ENCODE data around the gene CNTN1. TPM values are rescaled to one million over a fixed set of nuclear protein-coding genes. Genes with fewer than 3 reads are reported as not detected.

CNTN1 gene
- total and polyA plus RNA-seq, 2 of the 4 experiments (the other 2 are of a cell fraction) = 0.10 to 0.18 TPM

DNA sequence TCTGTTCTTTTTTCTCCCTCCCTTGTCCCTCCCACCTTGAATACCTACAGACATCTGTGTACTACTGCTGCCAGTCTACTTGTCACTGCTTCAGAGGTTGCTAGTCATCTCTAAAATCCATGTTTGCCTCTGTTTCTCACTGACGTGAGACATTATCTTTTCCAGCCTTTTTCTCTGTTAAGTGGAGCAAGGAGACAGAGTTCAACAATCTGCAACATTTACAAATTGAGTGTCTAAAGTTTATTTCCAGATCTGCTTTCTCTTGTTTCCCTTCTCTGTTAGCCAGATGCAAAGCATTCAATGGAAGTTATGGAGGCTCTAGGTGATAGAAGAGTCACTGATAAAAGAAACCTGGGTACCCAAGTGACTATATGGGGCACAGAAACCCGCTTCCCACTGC lies 47.5 kb upstream of the CNTN1 start:
- Histone ChIP-seq H2BK5ac (ENCODE audit: low read depth, low read length, poor library complexity, severe bottlenecking) (no peak overlapping the region), H3K36me3 (ENCODE audit: control insufficient read depth, insufficient read depth, low read length) (no peaks in the 10 kb centered on the region), H2BK20ac (ENCODE audit: low read depth, low read length) (no peak overlapping the region), H2AFZ (replicated peaks; ENCODE audit: low read length, poor library complexity) (no peak overlapping the region), H3K27me3 (ENCODE audit: control insufficient read depth, insufficient read depth, low read length) (no peaks in the 10 kb centered on the region), H2BK15ac (ENCODE audit: low read depth, low read length) (no peak overlapping the region), H3K4me1 (ENCODE audit: control insufficient read depth, insufficient read depth, low read length) (no peaks in the 10 kb centered on the region), H3K4ac (ENCODE audit: low read depth, low read length) (no peak overlapping the region), H4K5ac (ENCODE audit: low read depth, low read length) (no peak overlapping the region), H2AK9ac (replicated peaks; ENCODE audit: low read depth, low read length, poor library complexity) (no peak overlapping the region), H3K27ac (ENCODE audit: insufficient read depth, low read length) (no peak overlapping the region), H3K79me1 (ENCODE audit: low read depth in 1 of 2, low read length in 2 of 2) (no peaks in the 10 kb centered on the region), H3K9me3 (ENCODE audit: control insufficient read depth, insufficient read depth, low read length) (peaks cover 2% of the 10 kb centered on the region; the same call in 1 of the 2 replicates), H3K9ac (ENCODE audit: low read depth, low read length) (no peak overlapping the region), H3K23ac (ENCODE audit: low read depth, low read length) (no peak overlapping the region), H3K4me2 (ENCODE audit: low read depth, low read length) (no peak overlapping the region), H4K91ac (ENCODE audit: insufficient read depth, low read depth, low read length) (no peak overlapping the region), H3K4me3 (ENCODE audit: insufficient read depth, low read depth, low read length) (no peak overlapping the region), H3K18ac (ENCODE audit: low read depth, low read length) (no peak overlapping the region), H4K20me1 (ENCODE audit: insufficient read depth, low read length) (no peaks in the 10 kb centered on the region), H2BK120ac (ENCODE audit: low read depth, low read length) (no peak overlapping the region), H3K9me1 (ENCODE audit: insufficient read depth, low read length) (no peaks in the 10 kb centered on the region), H3K14ac (replicated peaks; ENCODE audit: low read depth, low read length) (no peak overlapping the region), H3K56ac (ENCODE audit: extremely low read depth, insufficient read depth, low read length) (no peak overlapping the region), H2AK5ac (ENCODE audit: low read depth, low read length) (no peak overlapping the region), H4K8ac (ENCODE audit: low read depth in 2 of 2, low read length in 2 of 2) (no peak overlapping the region)
- TF ChIP-seq, protein P1, sequence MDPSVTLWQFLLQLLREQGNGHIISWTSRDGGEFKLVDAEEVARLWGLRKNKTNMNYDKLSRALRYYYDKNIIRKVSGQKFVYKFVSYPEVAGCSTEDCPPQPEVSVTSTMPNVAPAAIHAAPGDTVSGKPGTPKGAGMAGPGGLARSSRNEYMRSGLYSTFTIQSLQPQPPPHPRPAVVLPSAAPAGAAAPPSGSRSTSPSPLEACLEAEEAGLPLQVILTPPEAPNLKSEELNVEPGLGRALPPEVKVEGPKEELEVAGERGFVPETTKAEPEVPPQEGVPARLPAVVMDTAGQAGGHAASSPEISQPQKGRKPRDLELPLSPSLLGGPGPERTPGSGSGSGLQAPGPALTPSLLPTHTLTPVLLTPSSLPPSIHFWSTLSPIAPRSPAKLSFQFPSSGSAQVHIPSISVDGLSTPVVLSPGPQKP (IDR thresholded peaks at IDR 0.05; ENCODE audit: borderline replicate concordance, low read depth, low read length) = no peak
- TF ChIP-seq RFX5 (IDR thresholded peaks at IDR 0.05; ENCODE audit: low read depth, low read length) = no peak
- TF ChIP-seq, protein P2, sequence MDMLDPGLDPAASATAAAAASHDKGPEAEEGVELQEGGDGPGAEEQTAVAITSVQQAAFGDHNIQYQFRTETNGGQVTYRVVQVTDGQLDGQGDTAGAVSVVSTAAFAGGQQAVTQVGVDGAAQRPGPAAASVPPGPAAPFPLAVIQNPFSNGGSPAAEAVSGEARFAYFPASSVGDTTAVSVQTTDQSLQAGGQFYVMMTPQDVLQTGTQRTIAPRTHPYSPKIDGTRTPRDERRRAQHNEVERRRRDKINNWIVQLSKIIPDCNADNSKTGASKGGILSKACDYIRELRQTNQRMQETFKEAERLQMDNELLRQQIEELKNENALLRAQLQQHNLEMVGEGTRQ (IDR thresholded peaks at IDR 0.05; ENCODE audit: low read depth, low read length) = no peak
- no peak for TF ChIP-seq SMC3 (IDR thresholded peaks at IDR 0.05; ENCODE audit: low read depth, low read length)
- TF ChIP-seq CEBPB (IDR thresholded peaks at IDR 0.05; ENCODE audit: low read depth, low read length) = no peak
- no peak for TF ChIP-seq MAFK (IDR thresholded peaks at IDR 0.05; ENCODE audit: low read depth, low read length)
- no peak for TF ChIP-seq MXI1 (IDR thresholded peaks at IDR 0.05; ENCODE audit: borderline replicate concordance, low read depth, low read length)
- TF ChIP-seq BHLHE40 (IDR thresholded peaks at IDR 0.05; ENCODE audit: low read depth, low read length) = no peak
- no peak for TF ChIP-seq NFE2L2 (IDR thresholded peaks at IDR 0.05; ENCODE audit: low read depth, low read length)
- TF ChIP-seq POLR2A (IDR thresholded peaks at IDR 0.05; ENCODE audit: low read depth, low read length) = no peak
- TF ChIP-seq MAZ (IDR thresholded peaks at IDR 0.05; ENCODE audit: borderline replicate concordance, low read depth, low read length) = no peak
- no peak for TF ChIP-seq CHD1 (IDR thresholded peaks at IDR 0.05; ENCODE audit: low read depth, low read length)
- no peak for TF ChIP-seq RCOR1 (IDR thresholded peaks at IDR 0.05; ENCODE audit: insufficient replicate concordance, low read length)
- TF ChIP-seq, protein P3, sequence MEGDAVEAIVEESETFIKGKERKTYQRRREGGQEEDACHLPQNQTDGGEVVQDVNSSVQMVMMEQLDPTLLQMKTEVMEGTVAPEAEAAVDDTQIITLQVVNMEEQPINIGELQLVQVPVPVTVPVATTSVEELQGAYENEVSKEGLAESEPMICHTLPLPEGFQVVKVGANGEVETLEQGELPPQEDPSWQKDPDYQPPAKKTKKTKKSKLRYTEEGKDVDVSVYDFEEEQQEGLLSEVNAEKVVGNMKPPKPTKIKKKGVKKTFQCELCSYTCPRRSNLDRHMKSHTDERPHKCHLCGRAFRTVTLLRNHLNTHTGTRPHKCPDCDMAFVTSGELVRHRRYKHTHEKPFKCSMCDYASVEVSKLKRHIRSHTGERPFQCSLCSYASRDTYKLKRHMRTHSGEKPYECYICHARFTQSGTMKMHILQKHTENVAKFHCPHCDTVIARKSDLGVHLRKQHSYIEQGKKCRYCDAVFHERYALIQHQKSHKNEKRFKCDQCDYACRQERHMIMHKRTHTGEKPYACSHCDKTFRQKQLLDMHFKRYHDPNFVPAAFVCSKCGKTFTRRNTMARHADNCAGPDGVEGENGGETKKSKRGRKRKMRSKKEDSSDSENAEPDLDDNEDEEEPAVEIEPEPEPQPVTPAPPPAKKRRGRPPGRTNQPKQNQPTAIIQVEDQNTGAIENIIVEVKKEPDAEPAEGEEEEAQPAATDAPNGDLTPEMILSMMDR (conservative IDR thresholded peaks at IDR 0.05; ENCODE audit: low read depth, low read length) = no peak
- TF ChIP-seq FOS (IDR thresholded peaks at IDR 0.05; ENCODE audit: low read depth, low read length) = no peak
- in situ Hi-C loops (cut with MboI; ENCODE audit: low sequenced_read_pairs) (no loop called here), intact Hi-C loops (cut with micrococcal nuclease) (no loop called here), dilution Hi-C loops (cut with HindIII; ENCODE audit: low sequenced_read_pairs, unreplicated experiment) (no loop called here)
- no CpG with 5 or more reads among the region's 2 CpGs for WGBS, 2 experiments (ENCODE audit: extremely low coverage in 2 of 2, insufficient read length in 1 of 2)
- DNase-seq (no peak), ATAC-seq (ENCODE audit: low read depth) (no peak)
- CTCF ChIA-PET = interaction anchor here (0.7 kb wide), 1 partner anchor 116 kb away, joined by 3 read pairs; no protein-coding TSS in a partner anchor
- POLR2A ChIA-PET (ENCODE audit: unreplicated experiment) = no interaction called here
- no TSS peak for BruUV-seq (replicated peaks)

Data from IMR-90 (cell line).